GM23338 (cell line): ENCODE results near the gene LRRC26. TPM values are rescaled to one million over a fixed set of nuclear protein-coding genes. Genes with fewer than 3 reads are reported as not detected.

Experiments
- ATAC-seq: fragments of 200-7000 bp; cut with Tn5 transposase; 3 replicates; pipeline ENCODE4 v1.9.1; 2020
- DNase-seq: peaks from one replicate; pipeline ENCODE4 v3.0.0-alpha.2; 2015; ENCODE audit warnings: low spot score
- H2AFZ ChIP-seq: fragments of 200-600 bp; sonication (generic); 2 replicates; pipeline ENCODE4 v1.8.0; 2016; ENCODE audit warnings: antibody characterized with exemption, mild to moderate bottlenecking, moderate library complexity
- H3F3A ChIP-seq: fragments of 200-600 bp; sonication (generic); replicated peaks from 2 replicates; pipeline ENCODE4 v1.8.0; 2017; ENCODE audit warnings: antibody characterized with exemption, mixed run types, low read depth
- H3K27ac ChIP-seq: fragments of 200-600 bp; sonication (generic); 2 replicates; pipeline ENCODE4 v1.6.1; 2016; ENCODE audit warnings: low read depth
- H3K27me3 ChIP-seq: fragments of 200-600 bp; sonication (generic); 2 replicates; pipeline ENCODE4 v1.8.0; 2016; ENCODE audit warnings: mild to moderate bottlenecking, mixed run types, moderate library complexity; ENCODE audit not compliant: insufficient read depth
- H3K36me3 ChIP-seq: fragments of 200-600 bp; sonication (generic); 2 replicates; pipeline ENCODE4 v1.8.0; 2016; ENCODE audit warnings: mild to moderate bottlenecking; ENCODE audit not compliant: insufficient read depth
- H3K4me1 ChIP-seq: fragments of 200-600 bp; sonication (generic); 2 replicates; pipeline ENCODE4 v1.8.0; 2016; ENCODE audit warnings: mild to moderate bottlenecking, moderate library complexity; ENCODE audit not compliant: insufficient read depth
- H3K4me2 ChIP-seq: fragments of 200-600 bp; sonication (generic); 2 replicates; pipeline ENCODE4 v1.7.1; 2017; ENCODE audit warnings: mixed run types
- H3K4me3 ChIP-seq: fragments of 200-600 bp; sonication (generic); 2 replicates; pipeline ENCODE4 v1.6.1; 2016; ENCODE audit warnings: mixed run types
- H3K79me2 ChIP-seq: fragments of 200-600 bp; sonication (generic); replicated peaks from 2 replicates; pipeline ENCODE4 v1.8.0; 2017; ENCODE audit warnings: mild to moderate bottlenecking; ENCODE audit not compliant: insufficient read depth
- H3K9me2 ChIP-seq: fragments of 200-600 bp; sonication (generic); 2 replicates; pipeline ENCODE4 v1.8.0; 2017; ENCODE audit not compliant: insufficient read depth
- H4K20me1 ChIP-seq: fragments of 200-600 bp; sonication (generic); replicated peaks from 2 replicates; pipeline ENCODE4 v1.8.0; 2017; ENCODE audit warnings: mild to moderate bottlenecking; ENCODE audit not compliant: insufficient read depth
- H3K27ac Mint-ChIP-seq: 2 replicates; pipeline ENCODE4 v1.8.0; 2020; ENCODE audit warnings: inconsistent platforms, mild to moderate bottlenecking, moderate library complexity, mixed read lengths
- H3K27me3 Mint-ChIP-seq: 3 replicates; pipeline ENCODE4 v1.8.0; 2022; ENCODE audit warnings: low read depth, mild to moderate bottlenecking, moderate library complexity, mixed read lengths, inconsistent platforms; ENCODE audit not compliant: insufficient read depth, poor library complexity
- H3K36me3 Mint-ChIP-seq: 3 replicates; pipeline ENCODE4 v1.8.0; 2021; ENCODE audit warnings: low read depth, mild to moderate bottlenecking, inconsistent platforms, moderate library complexity, mixed read lengths
- H3K4me1 Mint-ChIP-seq: 3 replicates; pipeline ENCODE4 v1.8.0; 2020; ENCODE audit warnings: mild to moderate bottlenecking, inconsistent platforms, mixed read lengths
- H3K4me3 Mint-ChIP-seq: 3 replicates; pipeline ENCODE4 v1.8.0; 2021; ENCODE audit warnings: moderate library complexity, mild to moderate bottlenecking, inconsistent platforms, mixed read lengths
- H3K9me3 Mint-ChIP-seq: 3 replicates; pipeline ENCODE4 v1.8.0; 2020; ENCODE audit warnings: moderate library complexity, mild to moderate bottlenecking, inconsistent platforms, mixed read lengths
- CREB1 ChIP-seq: fragments of 250-450 bp; sonication (Bioruptor Pico); IDR thresholded peaks from 2 replicates; pipeline ENCODE4 v1.5.0; 2020; ENCODE audit warnings: low read depth, mild to moderate bottlenecking, moderate library complexity
- EZH2 ChIP-seq: fragments of 200-600 bp; sonication (generic); IDR thresholded peaks from one replicate; pipeline ENCODE4 v1.8.0; 2017; ENCODE audit warnings: antibody characterized with exemption, mild to moderate bottlenecking, low read depth; ENCODE audit not compliant: unreplicated experiment
- JUNB ChIP-seq: IDR thresholded peaks from one replicate; pipeline ENCODE4 v1.6.1; 2016; ENCODE audit warnings: antibody characterized with exemption; ENCODE audit not compliant: unreplicated experiment
- POLR2AphosphoS5 ChIP-seq: IDR thresholded peaks from 2 replicates; pipeline ENCODE4 v1.6.1; 2016; ENCODE audit warnings: antibody characterized with exemption, low read depth
- STAT1 ChIP-seq: IDR thresholded peaks from one replicate; pipeline ENCODE4 v1.6.1; 2016; ENCODE audit warnings: antibody characterized with exemption; ENCODE audit not compliant: unreplicated experiment
- ZNF114 ChIP-seq: fragments of 250-450 bp; sonication (Bioruptor Pico); IDR thresholded peaks from 2 replicates; pipeline ENCODE4 v1.5.0; 2020; ENCODE audit warnings: mild to moderate bottlenecking, moderate library complexity
- polyA plus RNA-seq: library from polyadenylated mRNA; unstranded; fragments of >200 nt; fragmentation: Nextera tagmentation; extraction: Ambion mirVana; gene quantifications from 2 replicates; pipeline ENCODE4 v1.2.1, GENCODE V29; 2016
- total RNA-seq: library from RNA; depleted of rRNA; stranded (reverse); fragments of >200 nt; shearing (Covaris generic); gene quantifications from 2 replicates; pipeline ENCODE4 v1.2.3, GENCODE V29; 2014
- TF ChIP-seq, protein P1 (sequence below): IDR thresholded peaks from one replicate; pipeline ENCODE4 v1.6.1; 2018; ENCODE audit warnings: antibody characterized with exemption; ENCODE audit not compliant: unreplicated experiment
- TF ChIP-seq, protein P2 (sequence below), 2 experiments: fragments of 200-600 bp in 1 of 2; sonication (generic) in 1 of 2; conservative IDR thresholded peaks; 2 replicates each; pipeline versions ENCODE4 v1.5.1 to v1.6.1; 2016 to 2017; ENCODE audit warnings: antibody characterized with exemption in 2 of 2, low read depth in 2 of 2, mild to moderate bottlenecking in 2 of 2, moderate library complexity in 1 of 2
- TF ChIP-seq, protein P3 (sequence below): IDR thresholded peaks from 2 replicates; pipeline ENCODE4 v1.6.1; 2016; ENCODE audit warnings: antibody characterized with exemption

The LRRC26 gene
- total and polyA plus RNA-seq, 2 experiments from 2014 or later: 0.21 to 4.3 TPM

DNA sequence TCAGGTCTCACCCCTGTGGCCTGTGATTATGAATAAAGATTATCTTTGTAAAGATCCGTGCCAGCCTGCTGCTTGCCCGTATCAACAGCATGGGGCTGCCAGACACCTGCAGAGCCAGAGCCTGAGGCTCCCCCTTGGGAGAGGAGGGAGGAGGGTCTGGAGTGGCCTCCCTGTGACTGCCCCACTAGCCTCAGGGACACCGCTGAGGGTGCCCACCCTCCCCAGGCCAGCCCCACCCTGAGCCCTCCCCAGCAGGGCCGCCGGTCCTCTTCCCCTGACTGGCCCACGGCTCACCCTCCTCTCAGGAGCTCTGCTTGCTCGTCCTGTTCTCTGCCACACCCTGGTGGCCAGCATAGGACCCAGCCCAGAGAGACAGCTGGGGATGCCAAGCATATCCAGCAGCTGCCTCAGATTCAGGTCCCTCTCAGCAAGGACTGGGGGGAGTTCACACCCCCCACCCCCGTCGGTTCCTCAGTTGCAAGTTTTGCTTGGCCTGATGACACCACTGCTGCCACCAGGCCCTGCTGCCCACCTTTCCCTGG lies 20.5 kb upstream of the LRRC26 start:
- TF ChIP-seq, protein P1, sequence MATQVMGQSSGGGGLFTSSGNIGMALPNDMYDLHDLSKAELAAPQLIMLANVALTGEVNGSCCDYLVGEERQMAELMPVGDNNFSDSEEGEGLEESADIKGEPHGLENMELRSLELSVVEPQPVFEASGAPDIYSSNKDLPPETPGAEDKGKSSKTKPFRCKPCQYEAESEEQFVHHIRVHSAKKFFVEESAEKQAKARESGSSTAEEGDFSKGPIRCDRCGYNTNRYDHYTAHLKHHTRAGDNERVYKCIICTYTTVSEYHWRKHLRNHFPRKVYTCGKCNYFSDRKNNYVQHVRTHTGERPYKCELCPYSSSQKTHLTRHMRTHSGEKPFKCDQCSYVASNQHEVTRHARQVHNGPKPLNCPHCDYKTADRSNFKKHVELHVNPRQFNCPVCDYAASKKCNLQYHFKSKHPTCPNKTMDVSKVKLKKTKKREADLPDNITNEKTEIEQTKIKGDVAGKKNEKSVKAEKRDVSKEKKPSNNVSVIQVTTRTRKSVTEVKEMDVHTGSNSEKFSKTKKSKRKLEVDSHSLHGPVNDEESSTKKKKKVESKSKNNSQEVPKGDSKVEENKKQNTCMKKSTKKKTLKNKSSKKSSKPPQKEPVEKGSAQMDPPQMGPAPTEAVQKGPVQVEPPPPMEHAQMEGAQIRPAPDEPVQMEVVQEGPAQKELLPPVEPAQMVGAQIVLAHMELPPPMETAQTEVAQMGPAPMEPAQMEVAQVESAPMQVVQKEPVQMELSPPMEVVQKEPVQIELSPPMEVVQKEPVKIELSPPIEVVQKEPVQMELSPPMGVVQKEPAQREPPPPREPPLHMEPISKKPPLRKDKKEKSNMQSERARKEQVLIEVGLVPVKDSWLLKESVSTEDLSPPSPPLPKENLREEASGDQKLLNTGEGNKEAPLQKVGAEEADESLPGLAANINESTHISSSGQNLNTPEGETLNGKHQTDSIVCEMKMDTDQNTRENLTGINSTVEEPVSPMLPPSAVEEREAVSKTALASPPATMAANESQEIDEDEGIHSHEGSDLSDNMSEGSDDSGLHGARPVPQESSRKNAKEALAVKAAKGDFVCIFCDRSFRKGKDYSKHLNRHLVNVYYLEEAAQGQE: no peak
- TF ChIP-seq, protein P2, sequence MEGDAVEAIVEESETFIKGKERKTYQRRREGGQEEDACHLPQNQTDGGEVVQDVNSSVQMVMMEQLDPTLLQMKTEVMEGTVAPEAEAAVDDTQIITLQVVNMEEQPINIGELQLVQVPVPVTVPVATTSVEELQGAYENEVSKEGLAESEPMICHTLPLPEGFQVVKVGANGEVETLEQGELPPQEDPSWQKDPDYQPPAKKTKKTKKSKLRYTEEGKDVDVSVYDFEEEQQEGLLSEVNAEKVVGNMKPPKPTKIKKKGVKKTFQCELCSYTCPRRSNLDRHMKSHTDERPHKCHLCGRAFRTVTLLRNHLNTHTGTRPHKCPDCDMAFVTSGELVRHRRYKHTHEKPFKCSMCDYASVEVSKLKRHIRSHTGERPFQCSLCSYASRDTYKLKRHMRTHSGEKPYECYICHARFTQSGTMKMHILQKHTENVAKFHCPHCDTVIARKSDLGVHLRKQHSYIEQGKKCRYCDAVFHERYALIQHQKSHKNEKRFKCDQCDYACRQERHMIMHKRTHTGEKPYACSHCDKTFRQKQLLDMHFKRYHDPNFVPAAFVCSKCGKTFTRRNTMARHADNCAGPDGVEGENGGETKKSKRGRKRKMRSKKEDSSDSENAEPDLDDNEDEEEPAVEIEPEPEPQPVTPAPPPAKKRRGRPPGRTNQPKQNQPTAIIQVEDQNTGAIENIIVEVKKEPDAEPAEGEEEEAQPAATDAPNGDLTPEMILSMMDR (conservative IDR thresholded peaks at IDR 0.05; ENCODE audit: low read depth in 2 of 2): peak in 1 of 2 experiments; percentile 21; a peak in 1 of 4 replicates
- Histone ChIP-seq H3K27me3 (no peaks in the 10 kb centered on the region), H3K79me2 (peaks cover 33% of the 10 kb centered on the region), H3K4me1 (peaks cover 13% of the 10 kb centered on the region), H3K4me3 (no peak overlapping the region), H3K9me2 (no peaks in the 10 kb centered on the region), H3K36me3 (no peaks in the 10 kb centered on the region), H3F3A (0 out of 2 replicates have a peak, but pooled peaks cover 4% of the 10 kb centered on the region), H3K27ac (no peak overlapping the region), H2AFZ (no peak overlapping the region), H3K4me2 (no peak overlapping the region), H4K20me1 (peaks cover 5% of the 10 kb centered on the region; the same call in 1 of the 2 replicates)
- Mint-ChIP-seq H3K4me3 (peak overlapping the region; percentile 53), H3K27ac (no peak overlapping the region), H3K36me3 (peaks cover 5% of the 10 kb centered on the region), H3K27me3 (peaks cover 12% of the 10 kb centered on the region), H3K9me3 (no peaks in the 10 kb centered on the region; the same call in 2 of the 3 replicates), H3K4me1 (peaks cover 15% of the 10 kb centered on the region)
- no peak for DNase-seq
- ATAC-seq: no peak

- Histone ChIP-seq H3K27ac (no peak overlapping the region), H3K79me2 (peaks cover 26% of the 10 kb centered on the region), H3K27me3 (no peaks in the 10 kb centered on the region), H4K20me1 (peaks cover 5% of the 10 kb centered on the region; the same call in 1 of the 2 replicates), H3F3A (0 out of 2 replicates have a peak, but pooled peaks cover 4% of the 10 kb centered on the region), H3K4me3 (peak overlapping the region; percentile 94), H3K9me2 (no peaks in the 10 kb centered on the region), H3K4me1 (peaks cover 13% of the 10 kb centered on the region), H2AFZ (no peak overlapping the region), H3K4me2 (peak overlapping the region; percentile 93), H3K36me3 (no peaks in the 10 kb centered on the region)
- ATAC-seq (no peak), DNase-seq (no peak)
- Mint-ChIP-seq H3K4me3 (peak overlapping the region; percentile 90), H3K9me3 (no peaks in the 10 kb centered on the region), H3K27ac (peak overlapping the region; percentile 95), H3K36me3 (peaks cover 5% of the 10 kb centered on the region), H3K4me1 (peaks cover 9% of the 10 kb centered on the region), H3K27me3 (peaks cover 13% of the 10 kb centered on the region)
- TF ChIP-seq POLR2AphosphoS5 (no peak), CREB1 (no peak), JUNB (no peak), STAT1 (no peak), ZNF114 (no peak), EZH2 (no peak)
- TF ChIP-seq, protein P3, sequence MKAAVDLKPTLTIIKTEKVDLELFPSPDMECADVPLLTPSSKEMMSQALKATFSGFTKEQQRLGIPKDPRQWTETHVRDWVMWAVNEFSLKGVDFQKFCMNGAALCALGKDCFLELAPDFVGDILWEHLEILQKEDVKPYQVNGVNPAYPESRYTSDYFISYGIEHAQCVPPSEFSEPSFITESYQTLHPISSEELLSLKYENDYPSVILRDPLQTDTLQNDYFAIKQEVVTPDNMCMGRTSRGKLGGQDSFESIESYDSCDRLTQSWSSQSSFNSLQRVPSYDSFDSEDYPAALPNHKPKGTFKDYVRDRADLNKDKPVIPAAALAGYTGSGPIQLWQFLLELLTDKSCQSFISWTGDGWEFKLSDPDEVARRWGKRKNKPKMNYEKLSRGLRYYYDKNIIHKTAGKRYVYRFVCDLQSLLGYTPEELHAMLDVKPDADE: no peak
Observed at GRCh38 chr9:137189297-137190295, 19.7 kb upstream of the LRRC26 start.
